SK-MEL-5 (cell line): Measurements from ENCODE around the gene SLC10A7. TPM values are rescaled to one million over a fixed set of nuclear protein-coding genes. Genes with fewer than 3 reads are reported as not detected.

Experiments used
- DNase-seq: peaks from one replicate; pipeline ENCODE4 v3.0.0-alpha.2; 2016; ENCODE audit warnings: low read depth, low spot score
- in situ Hi-C: cut with HindIII; loops from 2 replicates; pipeline ENCODE4 v1.10.0; 2016; ENCODE audit warnings: low sequenced_read_pairs, high pct_unique_total_duplicates, low pct_unique_long_range_greater_than_20kb
- total RNA-seq: library from RNA; depleted of rRNA; stranded (reverse); fragments of >200 nt; shearing (Covaris generic); gene quantifications from 2 replicates; pipeline ENCODE4 v1.2.3, GENCODE V29; 2014

Gene SLC10A7
- total RNA-seq, 1 experiment from 2014 or later, result 5.4 TPM

DNA sequence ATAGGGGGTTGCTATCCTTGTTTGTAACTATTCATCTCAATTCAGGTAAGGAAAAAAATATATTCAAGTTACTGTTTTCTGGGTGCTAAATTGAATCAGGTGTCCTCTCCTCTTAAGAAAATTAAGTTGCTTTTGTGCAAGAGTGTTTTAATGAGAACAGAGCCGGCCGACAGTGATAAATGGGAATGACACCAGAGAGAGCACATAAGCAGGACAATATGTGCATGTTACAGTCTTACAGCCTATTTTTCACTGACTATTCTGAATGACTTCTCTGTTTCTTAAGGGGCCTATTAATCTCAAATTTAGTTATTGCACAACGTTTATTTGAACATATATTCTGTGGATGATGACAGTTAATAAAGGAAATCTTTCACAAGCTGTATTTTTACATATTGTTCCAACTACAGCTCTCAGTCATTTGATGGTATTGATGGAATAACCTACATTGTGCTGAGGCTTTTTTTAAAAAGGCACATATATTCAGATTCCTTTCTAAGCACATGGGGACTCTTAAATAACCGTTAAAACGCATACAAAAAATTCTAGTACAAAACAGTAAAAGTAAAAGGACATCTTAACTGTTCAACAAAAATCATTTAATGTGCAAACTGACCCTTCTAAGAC, 68.4 kb downstream of the SLC10A7 start:
- in situ Hi-C loops, result no loop called here
- DNase-seq, result no peak

DNA sequence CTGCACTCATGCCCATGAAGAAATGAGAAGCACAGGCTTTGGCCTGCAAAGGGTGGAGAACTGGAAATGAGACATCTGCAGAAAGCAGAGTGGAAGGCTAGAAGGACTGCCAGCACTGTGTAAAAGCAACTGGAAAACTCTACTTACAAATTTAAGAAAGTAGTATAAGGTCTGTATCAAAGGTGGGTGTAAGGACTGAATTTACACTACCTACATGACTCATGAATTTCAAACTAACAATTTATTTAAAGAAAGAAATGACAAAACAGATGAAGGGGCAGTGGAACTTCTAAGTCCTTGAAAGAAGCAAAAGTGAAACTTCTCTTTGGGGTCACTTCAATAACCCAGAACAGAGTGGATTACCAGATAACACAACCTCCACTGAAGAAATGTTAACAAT, 71.2 kb downstream of the SLC10A7 start:
- in situ Hi-C loops, result no loop called here
- DNase-seq, result no peak

- in situ Hi-C loops, result no loop called here
- no peak for DNase-seq
Observed at GRCh38 chr4:146446555-146446954, 75.2 kb downstream of the SLC10A7 start.

DNA sequence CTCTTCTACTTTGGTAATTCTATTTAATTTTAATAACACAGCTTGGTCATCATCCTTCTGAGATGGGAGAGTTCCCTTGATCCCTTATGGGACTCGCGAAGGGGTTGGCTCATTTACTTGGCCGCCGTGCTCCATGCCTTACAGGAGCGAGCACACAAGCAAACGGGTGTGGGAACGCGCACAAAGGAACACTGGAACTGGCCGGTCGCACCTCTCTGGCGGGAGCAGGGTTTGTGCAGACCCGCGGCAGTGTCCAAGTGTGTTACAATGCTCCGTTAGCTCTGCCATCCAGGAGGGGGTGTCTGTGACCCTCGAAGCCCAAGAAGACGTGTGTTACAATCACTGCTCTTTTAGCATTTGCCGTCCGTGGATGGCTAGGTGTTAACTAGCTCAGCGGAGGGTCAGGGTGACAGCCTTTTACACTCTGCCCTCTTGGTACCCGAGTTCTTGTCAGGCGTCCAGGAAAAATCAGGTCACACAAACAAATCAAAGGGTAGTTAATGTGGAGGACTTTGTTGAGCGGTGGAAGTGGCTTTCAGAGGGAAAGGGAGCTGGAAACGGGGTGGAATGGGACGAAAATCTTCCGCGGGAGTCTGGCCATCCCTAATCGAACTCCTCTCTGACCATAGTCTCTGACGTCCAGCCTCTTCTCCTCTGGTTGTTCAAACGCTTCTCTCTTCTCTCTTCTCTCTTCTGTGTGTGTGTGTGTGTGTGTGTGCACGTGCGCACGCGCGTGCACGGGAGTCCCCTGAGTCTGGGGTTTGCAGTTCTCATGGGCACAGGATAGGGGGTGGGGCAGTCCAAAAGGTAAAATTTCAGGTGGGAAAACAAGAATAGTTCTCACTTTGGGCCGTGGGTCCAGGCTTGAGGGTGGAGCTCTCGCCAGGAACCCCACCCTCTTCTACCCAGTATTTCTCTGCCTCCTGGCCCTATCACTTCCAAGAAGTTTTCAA, 76.3 kb downstream of the SLC10A7 start:
- no peak for DNase-seq

DNA sequence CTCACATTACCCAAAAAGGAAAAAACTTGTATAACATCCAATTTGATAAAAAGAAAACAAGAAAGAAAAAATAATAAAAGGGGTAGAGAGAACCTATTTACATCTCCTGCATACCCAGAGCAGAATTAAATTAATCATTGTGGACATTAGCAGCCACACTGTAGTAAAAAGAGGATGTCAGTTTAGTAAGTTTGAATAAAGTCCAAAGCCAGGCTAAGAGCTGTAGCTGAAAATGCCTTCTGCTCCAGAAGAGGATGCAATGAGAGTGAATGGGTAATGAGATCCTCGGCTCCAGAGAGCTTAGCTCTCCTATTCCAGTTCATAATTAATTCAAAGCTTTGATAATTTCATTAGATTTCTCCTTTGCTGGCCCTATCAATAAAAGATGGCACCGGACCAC, 78.2 kb downstream of the SLC10A7 start:
- in situ Hi-C loops, result no loop called here
- DNase-seq, result no peak

More for the DNA sequence above, 76.3 kb downstream of the SLC10A7 start:
- in situ Hi-C loops, result no loop called here

- no peak for DNase-seq
- in situ Hi-C loops, result no loop called here
Observed at GRCh38 chr4:146442801-146443200, 78.9 kb downstream of the SLC10A7 start.

GRCh38 chr4:146439999-146440398, 81.7 kb downstream of the SLC10A7 start:
- in situ Hi-C loops, result no loop called here
- DNase-seq, result no peak

- in situ Hi-C loops, result no loop called here
- DNase-seq, result no peak
Observed at GRCh38 chr4:146439437-146439836, 82.3 kb downstream of the SLC10A7 start.

DNA sequence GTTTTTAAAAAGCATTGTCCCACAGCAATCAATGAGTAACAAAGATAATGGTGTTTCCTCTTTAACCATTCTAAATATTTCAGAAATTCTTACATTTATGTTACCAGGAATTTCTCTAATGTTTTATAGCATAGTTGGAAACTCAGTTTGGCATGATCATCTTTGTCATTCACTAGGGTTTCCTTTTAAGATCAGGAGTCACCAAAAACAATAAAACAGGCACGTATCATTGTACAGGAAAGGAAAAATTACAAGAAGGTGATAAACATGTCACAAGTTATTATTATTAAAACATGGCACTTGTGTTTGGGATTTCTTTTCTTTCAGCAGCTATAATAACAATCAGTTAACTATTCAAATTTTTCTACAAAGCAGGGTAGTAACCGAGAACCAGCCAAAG, 84.0 kb downstream of the SLC10A7 start:
- no peak for DNase-seq
- in situ Hi-C loops, result no loop called here

- in situ Hi-C loops, result no loop called here
- no peak for DNase-seq
Observed at GRCh38 chr4:146436423-146437162, 85.1 kb downstream of the SLC10A7 start.

DNA sequence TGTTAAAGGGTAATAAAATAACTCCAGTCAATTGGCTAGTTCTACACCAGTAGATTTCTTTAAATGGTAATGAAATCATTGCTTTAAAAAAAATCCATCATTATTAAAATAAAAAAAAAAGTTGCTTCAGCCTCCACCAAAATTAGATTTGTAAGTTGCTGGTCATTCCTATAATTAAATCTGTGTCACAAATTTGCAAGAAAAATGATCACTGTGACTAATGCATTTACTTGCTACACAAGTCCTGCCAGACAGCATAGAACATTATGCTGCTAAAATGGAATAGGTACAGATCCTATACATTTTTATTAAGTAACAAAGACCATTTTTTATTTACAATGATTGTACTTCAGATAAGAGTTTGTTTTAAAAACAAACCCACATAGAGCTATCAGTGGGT, 85.8 kb downstream of the SLC10A7 start:
- DNase-seq, result no peak
- in situ Hi-C loops, result no loop called here

DNA sequence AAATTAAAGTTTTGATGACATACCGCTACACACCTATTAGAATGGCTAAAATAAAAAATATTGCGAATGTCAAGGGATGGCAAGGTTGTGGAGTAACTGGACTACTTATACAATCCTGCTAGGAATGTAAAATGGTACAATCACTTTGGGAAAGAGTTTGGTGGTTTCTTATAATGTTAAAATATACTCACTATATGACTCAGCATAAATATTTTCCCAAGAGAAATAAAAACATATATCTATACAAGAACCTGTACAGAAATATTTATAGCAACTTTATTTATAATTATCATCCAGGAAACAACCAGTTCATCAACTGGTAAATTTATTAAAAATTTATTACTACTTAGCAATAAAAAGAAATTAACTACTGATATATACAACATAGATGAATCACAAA, 89.7 kb downstream of the SLC10A7 start:
- no peak for DNase-seq
- in situ Hi-C loops, result no loop called here

GRCh38 chr4:146428298-146428697, 93.4 kb downstream of the SLC10A7 start:
- in situ Hi-C loops, result no loop called here

DNA sequence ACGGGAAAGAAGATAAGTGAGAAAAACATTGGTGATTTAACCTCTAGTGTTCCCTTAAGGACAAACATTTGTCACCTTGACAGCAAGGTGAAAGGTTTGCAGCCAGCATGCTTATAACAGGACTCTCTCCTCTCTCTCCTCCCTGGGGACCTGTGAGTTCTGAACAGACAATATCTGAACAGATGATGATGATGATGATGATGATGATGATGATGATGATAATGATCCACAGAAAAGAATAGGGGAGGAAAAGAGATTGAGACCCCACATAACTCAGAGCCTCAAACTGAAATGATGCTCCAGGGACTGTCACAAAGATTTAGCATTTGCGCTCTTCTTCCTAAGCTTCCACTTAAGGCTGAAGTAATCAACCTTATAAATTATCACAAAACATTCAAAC, 103.9 kb downstream of the SLC10A7 start:
- no peak for DNase-seq
- in situ Hi-C loops, result no loop called here

More at GRCh38 chr4:146428298-146428697, 93.4 kb downstream of the SLC10A7 start:
- DNase-seq, result no peak

DNA sequence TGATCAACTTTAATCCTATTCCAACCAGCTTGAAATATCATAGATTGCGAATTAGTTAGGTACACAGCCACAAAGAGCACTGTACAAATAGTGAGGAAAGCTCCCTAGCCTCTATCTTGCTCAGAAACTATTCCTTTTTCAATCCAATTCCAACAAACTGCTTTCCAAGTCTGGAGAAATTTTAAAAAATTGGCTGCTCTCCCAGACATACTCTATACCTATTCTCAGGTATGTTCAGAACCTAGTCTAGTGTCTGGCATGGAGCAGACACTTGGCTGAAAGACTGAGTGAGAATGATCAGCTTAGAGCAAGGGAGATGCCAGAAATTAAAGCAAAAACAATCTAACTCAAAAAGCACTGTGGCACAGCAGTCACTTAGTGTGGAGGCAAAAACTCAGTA, 105.9 kb downstream of the SLC10A7 start:
- in situ Hi-C loops, result no loop called here

DNA sequence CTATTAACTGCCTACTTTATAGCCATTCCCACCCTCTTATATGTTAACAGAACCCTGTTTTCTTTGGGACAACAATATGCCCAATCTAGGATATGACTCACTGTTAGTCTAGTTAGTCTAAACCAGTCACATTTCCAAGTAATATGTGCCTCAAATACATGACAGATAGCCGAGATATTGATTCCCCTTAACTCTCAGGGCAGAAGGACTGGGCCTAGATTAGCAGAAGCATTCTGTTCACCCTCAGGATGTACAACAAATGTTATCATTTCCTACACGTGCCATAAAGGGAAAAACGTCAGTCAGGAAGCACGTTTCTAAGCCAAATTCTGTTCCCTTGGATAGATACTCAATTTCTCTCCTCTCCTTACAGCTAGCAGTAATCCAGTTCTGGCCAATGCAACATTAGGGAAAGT, 114.1 kb downstream of the SLC10A7 start:
- DNase-seq, result no peak
- in situ Hi-C loops, result no loop called here

More for the DNA sequence above, 105.9 kb downstream of the SLC10A7 start:
- DNase-seq, result no peak

GRCh38 chr4:146407257-146407656, 114.5 kb downstream of the SLC10A7 start:
- DNase-seq, result no peak
- in situ Hi-C loops, result no loop called here

DNA sequence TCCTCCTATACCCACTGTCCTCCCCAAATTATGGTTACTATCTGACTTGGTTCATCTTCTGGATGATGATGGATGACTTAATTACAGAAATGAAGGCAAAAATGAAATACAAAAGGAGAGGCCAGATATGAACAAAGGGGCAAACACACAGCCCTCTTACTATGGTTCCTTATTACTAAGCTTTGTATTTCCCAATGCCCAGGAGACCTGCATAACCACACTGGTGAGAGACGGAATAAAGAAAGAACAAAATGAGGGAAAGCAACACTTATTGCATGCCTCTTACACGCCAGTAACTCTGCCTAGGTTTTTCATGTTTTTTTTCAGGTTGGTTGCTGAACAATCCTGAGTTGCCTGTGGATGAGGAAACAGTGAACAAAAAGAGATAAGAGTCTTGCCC, 120.5 kb downstream of the SLC10A7 start:
- in situ Hi-C loops, result no loop called here
- DNase-seq, result no peak
